HG03039 (cell line): ENCODE data around the gene PRRX1.

ENCODE experiments used
- ATAC-seq: cut with Tn5 transposase; IDR thresholded peaks from one replicate; pipeline ENCODE4 v1.9.1; 2021; ENCODE audit warnings: mild to moderate bottlenecking, moderate library complexity; ENCODE audit not compliant: unreplicated experiment

The PRRX1 gene

DNA sequence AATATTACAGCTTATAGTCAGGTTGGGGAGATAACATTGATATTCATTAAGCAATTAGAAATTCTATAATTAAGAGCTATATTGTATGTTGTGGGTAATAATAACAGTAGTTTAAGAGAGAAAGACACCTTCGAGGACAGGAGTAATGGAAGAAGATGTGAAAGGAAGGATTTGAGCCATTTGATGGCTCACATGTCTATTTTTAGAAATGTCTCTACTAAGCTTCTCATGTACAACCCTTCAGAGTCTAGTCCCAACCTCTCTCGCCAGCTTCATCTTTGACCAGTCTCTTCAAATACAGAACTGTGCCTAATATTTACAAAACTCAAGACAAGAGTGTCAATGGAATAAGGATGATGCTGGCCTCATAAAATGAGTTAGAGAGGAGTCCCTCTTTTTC lies 95.1 kb downstream of the PRRX1 start:
- ATAC-seq: no peak

DNA sequence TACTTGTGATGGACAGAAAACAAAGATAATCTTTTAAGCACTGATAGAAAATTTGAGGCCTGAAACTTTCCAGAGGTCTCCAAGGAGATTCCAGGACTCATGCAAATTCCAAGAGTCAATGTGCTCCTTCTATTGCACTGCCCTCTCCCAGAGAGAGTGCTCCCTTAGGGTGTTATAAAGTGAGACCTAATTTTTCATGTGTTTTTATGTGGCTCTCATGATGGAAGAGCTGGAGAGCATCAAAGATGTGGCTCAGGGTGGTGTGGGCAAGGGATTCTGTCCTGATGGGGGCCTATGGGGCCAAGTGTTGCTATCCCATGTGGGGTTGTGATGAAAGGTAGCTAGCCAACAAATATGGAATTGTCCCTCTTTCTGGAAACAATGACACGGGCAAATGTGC lies 101.3 kb downstream of the PRRX1 start:
- no peak for ATAC-seq

DNA sequence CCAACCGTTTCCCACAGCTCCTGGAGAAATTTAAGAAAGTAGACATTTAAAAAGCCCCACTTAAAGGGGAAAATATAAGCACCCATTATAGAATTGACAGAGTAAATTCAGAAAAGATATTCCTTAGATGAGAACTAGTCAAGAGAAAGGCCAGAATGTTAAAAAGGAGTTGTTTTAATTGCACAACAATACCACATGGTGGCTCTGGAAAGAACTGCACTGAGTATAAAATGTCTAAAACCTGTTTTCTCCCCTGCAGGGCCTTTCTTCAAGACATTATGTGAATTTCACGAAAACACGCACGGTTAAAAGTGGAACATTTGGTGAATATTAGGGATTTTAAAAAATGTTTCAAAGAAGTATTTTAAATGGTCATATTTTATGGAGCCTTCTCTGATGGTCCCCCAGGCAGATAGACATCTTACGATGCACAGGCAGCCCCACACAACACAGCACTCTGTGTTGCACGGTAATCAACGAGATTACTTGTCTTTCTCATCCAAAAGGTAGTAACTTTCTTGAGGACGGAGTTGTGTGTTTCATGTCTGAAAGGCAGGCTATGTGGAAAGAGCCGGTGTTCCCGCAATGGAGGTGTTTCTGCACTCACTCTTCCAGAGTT lies 101.9 kb downstream of the PRRX1 start:
- no peak for ATAC-seq

DNA sequence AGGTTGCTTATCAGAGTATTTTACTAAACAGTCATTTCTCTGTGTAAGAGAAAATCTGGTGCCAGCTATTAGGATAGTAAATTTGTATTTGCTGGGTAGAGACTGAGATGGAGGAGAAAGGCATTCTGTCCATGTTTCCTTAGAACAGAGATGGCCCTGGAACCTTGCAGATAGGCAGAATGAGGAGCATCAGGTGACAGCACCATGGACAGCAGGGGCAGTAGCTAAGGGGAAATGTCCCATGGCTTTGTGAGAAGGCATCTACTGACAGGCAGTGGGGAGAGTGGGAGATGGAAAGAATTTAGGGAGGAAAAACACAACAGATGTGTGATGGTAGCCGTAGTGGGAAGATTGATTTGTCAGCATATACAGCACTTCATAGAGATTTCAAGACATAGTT lies 105.0 kb downstream of the PRRX1 start:
- ATAC-seq: no peak

DNA sequence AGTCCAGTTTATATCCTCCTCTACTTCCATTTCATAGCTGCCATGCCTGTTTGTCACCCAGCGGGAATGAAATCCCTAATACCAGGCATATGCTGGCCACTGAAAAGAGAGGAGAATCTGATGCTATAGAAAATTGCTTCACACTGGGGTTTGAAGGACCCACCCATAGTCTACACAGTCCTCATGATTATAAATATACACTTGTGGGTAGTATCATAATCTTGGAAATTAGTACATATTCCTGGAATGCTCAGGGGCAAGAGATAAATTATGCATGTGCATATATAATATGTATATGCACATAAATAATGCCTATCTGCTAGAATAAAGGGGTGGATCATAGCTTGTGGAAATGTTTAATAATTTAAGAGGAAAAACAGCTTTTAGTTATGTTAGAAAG lies 105.8 kb downstream of the PRRX1 start:
- no peak for ATAC-seq

DNA sequence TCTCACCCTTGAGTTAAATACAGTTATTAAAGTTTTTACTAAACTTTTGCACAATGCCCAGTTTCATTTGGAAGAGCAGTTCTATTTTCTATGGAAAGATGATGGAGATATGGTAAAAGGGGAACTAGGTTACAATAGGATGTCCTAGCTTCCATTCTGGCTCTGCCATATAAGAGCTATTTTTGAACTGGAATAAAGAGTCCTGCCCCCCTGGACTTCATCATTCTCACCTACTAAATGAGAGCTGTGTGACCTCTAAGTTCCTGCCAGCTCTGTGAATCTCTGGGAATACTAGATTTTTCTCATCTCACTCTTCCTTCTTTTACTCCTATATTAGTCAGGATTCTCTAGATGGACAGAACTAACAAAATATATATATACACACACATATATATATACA lies 106.3 kb downstream of the PRRX1 start:
- no peak for ATAC-seq

DNA sequence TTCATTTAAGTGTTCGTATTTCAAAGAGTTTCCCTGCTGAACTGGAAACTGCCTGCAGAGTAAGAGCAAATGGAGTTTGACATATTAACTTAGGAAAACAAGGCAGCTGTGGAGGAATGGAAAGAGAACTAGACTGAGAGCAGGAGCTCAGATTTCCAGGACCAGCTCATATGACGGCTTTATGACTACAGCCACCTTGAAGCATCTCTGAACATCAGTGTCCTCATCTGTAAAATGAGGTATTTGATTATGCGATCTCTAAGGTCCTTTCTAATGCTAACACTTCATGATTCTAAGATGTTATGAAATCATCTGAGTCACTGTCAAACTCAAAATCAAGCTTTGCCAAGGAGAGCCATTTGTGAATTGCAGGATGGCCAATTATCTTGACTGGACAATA lies 112.3 kb downstream of the PRRX1 start:
- ATAC-seq: no peak

DNA sequence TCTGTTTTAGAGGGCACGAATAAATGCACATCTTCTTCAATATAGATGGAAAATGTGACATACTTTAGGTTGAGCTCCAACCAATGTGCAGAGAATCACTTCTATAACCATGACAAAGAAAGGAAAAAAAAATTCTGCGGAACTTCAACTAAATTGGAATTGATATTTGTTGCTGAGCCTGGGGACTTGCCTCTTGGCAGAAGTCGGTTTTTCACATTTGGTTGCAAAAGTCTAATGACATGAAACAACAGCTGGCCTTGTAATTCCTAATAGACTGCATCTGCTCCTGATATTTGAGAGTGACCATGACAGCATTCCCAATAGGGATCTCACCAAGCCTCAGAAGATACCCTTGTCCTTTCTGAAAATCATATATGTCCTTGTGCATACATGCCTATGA lies 112.8 kb downstream of the PRRX1 start:
- no peak for ATAC-seq
